ENCODE results near the gene RPS3A.
A peak's percentile ranks its signal among the peaks of the same experiment; 100 is the strongest.
"Not testable (repeated sequence)": the region's sequence is repeated elsewhere in the genome, so short reads cannot be mapped to it uniquely, and the experiment has no call there.

RPS3A gene

DNA sequence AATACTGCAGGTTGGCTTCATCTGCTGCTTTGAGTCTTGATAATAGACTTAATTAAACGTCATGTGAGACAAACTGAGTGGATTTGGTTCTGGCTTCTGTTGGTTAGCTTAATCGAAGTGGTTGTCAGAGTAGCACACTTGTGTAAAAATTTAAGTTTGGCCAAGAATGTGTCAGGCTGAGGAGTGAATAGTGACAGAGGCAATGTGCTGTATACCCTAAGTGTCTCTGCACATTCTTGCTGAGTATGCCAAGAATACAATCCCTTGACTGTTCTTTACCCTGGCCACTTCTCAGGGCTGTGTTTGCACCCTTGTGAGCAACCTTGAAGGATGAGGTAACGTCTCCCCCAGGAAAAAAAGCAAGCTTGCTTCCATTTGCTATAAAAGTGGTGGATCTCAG, 14.9 kb downstream of the RPS3A start:
- DNase-seq (ENCODE audit: insufficient read length, low spot score): no peak
- FAIRE-seq: no peak

DNA sequence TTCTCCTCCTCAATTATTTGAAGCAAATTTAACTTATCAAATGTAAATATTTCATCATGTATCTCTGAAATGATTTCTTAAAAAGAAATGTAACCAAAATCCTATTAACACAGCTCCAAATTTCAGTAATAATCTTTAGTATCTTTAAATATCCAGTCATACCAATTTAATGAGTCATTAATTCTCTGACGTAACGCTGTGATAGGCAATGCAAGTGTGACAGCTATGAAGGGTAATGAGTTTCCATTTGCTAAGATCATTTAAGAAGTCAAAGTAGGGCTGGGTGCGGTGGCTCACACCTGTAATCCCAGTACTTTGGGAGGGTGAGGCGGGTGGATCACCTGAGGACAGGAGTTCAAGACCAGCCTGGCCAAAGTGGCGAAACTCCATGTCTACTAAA, 15.6 kb downstream of the RPS3A start:
- DNase-seq (ENCODE audit: insufficient read length, low spot score) (no peak), FAIRE-seq (no peak)

- FAIRE-seq (peak; percentile 95), DNase-seq (ENCODE audit: insufficient read length, low spot score) (peak; percentile 52)
Measured at GRCh38 chr4:151117371-151117962, 18.0 kb downstream of the RPS3A start.

GRCh38 chr4:151129796-151130195, 30.4 kb downstream of the RPS3A start:
- FAIRE-seq (no peak), DNase-seq (ENCODE audit: insufficient read length, low spot score) (no peak)

- FAIRE-seq (no peak), DNase-seq (ENCODE audit: insufficient read length, low spot score) (no peak)
Measured at GRCh38 chr4:151133311-151133710, 33.9 kb downstream of the RPS3A start.

DNA sequence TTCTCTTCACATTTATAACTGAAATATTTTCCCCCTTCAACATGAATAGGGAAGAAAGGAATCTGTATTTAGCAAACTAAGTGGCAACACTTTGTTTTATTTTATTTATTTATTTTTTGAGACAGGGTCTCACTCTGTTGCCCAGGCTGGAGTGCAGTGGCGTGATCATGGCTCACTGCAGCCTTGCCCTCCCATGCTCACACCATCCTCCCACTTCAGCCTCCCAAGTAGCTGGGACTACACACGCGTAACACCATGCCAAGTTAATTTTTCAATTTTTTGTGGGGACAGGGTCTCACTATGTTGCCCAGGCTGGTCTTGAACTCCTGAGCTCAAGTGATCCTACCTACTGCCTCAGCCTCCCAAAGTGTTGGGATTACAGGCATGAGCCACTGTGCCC, 36.6 kb downstream of the RPS3A start:
- not testable (repeated sequence) for FAIRE-seq

DNA sequence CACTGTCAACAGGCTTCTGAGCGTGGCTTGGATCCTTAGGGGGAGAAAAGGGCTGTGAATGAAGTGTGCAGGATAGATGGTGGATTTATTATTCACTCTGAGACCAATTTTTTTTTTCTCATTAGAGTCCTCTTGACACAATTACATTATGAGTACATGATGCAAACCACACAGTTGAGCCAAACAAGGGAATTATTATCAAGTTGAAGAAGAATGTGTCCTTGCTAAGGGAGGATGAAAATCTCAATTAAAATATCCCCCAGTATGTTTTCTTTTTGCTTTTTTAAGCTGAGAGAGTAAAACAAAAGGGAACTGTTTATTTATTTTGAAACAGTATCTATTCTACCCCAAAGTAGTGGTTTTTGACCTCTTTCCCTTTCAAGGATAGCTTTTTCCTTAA, 40.4 kb downstream of the RPS3A start:
- FAIRE-seq: no peak
- DNase-seq (ENCODE audit: insufficient read length, low spot score): no peak

More for the DNA sequence above, 36.6 kb downstream of the RPS3A start:
- DNase-seq (ENCODE audit: insufficient read length, low spot score): not testable (repeated sequence)

DNA sequence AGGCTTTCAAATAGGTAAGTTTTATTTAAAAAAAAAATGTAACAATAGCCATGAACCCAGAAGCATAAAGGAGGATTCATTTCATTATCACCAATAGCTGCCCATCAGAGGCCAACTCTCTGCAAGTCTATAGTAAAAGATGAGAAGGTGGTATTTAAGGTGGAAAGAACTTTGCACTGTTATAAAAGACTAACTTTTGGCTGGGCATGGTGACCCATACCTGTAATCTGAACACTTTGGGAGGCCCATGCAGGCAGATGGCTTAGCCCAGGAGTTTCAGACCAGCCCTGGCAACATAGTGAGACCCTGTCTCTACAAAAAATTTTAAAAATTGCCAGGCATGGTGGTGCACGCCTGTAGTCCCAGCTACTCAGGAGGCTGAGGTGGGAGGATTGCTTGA, 43.3 kb downstream of the RPS3A start:
- DNase-seq (ENCODE audit: insufficient read length, low spot score) (no peak), FAIRE-seq (no peak)

DNA sequence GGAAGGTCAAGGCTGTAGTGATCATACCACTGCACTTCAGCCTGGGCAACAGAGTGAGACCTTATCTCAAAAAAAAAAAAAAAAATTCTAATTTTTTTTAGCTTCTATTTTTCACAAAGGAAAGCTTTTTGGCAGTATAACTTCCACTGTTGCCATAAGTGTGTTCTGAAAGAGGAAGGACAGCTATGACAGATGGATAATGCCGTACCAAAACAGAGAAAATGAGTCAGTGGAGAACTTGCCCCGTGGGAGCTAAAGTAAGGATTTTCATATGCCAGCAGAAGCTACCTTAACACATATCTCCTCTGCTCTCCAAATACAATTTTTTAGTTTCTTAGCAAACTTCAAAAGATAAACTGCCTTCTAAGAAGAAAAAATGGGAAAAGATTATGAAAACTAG, 43.7 kb downstream of the RPS3A start:
- DNase-seq (ENCODE audit: insufficient read length, low spot score) (no peak), FAIRE-seq (no peak)

GRCh38 chr4:151143811-151144210, 44.4 kb downstream of the RPS3A start:
- FAIRE-seq: no peak
- DNase-seq (ENCODE audit: insufficient read length, low spot score): no peak

DNA sequence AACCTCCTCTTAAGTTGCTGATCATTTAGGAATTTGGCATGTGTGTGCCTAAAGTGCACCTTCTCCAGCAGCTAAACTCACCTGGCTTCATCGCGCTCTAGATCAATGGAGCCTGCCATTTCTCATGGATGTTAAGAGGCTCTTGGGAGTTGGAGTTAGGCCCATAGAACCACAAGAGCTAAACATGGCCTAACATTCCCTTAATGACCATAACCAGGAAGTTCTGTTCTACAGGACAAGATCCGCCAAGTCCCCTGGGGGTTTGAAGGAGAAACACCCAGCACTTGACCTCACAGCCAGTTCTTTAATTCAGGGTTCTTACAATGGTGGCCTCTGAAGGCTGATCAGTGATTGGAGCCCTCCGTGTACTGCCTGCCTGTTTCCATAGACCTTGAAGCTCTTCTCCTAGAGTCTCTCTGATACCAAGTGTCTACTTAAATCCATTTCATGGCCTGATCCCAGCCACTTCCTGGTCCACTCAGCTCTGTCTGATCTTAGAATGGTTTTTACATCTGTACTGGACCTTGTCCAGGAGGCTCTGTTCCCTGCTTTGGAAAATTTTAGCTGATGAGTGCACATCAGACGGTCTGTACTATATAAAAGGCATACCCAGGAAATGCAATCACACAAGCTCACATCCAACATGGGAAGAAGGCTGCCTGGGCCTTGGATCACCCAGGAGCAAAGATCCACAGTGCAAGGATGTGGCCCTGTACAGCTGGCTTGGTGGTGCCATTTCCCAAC, 45.1 kb downstream of the RPS3A start:
- FAIRE-seq (no peak), DNase-seq (ENCODE audit: insufficient read length, low spot score) (no peak)

- DNase-seq (ENCODE audit: insufficient read length, low spot score): no peak
- no peak for FAIRE-seq
Measured at GRCh38 chr4:151147000-151147399, 47.6 kb downstream of the RPS3A start.

GRCh38 chr4:151148261-151148660, 48.8 kb downstream of the RPS3A start:
- no peak for FAIRE-seq
- DNase-seq (ENCODE audit: insufficient read length, low spot score): no peak

DNA sequence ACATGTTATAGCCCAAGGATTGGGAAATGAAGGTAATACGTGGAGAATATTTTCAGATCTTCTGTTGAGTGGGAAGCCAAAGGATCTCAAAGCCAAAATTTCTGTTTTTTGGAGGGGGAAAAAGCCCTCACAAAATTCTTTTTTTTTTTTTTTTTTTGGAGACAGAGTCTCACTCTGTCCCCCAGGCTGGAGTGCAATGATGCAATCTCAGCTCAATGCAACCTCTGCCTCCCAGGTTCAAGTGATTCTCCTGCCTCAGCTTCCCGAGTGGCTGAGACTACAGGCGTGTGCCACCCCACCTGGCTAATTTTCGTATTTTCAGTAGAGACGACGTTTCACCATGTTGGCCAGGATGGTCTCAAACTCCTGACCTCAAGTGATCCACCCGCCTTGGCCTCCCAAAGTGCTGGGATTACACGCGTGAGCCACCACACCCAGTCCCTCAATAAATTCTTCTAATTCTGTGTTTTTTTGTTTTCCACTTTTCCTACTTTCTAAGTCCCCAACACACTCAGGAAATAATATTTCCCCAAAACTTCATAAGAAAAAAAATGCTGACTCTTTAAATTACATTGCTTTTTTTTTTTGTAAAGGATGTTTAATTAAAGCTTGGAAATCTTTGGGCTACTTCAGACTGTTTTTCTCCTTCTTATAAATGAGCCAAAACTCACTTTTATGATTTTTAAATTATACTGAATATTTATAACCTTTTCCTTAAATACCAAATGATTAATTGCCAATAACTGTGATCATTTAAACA, 51.6 kb downstream of the RPS3A start:
- no peak for DNase-seq (ENCODE audit: insufficient read length, low spot score)
- no peak for FAIRE-seq

- no peak for DNase-seq (ENCODE audit: insufficient read length, low spot score)
- FAIRE-seq: no peak
Measured at GRCh38 chr4:151152028-151152427, 52.6 kb downstream of the RPS3A start.

GRCh38 chr4:151153585-151153984, 54.2 kb downstream of the RPS3A start:
- FAIRE-seq: no peak
- DNase-seq (ENCODE audit: insufficient read length, low spot score): no peak

Measured in GM19239 (cell line).